GM19467 (cell line): ENCODE measurements around the gene TAS2R14.

ENCODE experiments used
- ATAC-seq: cut with Tn5 transposase; IDR thresholded peaks from one replicate; pipeline ENCODE4 v1.9.1; 2021; ENCODE audit warnings: mild to moderate bottlenecking, moderate library complexity; ENCODE audit not compliant: unreplicated experiment

Gene TAS2R14

GRCh38 chr12:10939163-10939562, at the start of gene TAS2R14:
Gene TAS2R14, minus strand, starts transcription at chr12:10939263. Its CDS starts 56 bp downstream, at chr12:10939207.
- ATAC-seq: no peak

GRCh38 chr12:10986812-10987211, 47.7 kb upstream of the TAS2R14 start, which contains the start of gene TAS2R50:
Gene TAS2R50, minus strand, starts transcription at chr12:10986912. Its CDS starts 52 bp downstream, at chr12:10986860.
- no peak for ATAC-seq

GRCh38 chr12:10982244-10982643, 43.2 kb upstream of the TAS2R14 start:
- ATAC-seq: no peak

- ATAC-seq: no peak
These were observed 35.9 kb upstream of the TAS2R14 start for GRCh38 chr12:10974965-10975364.

GRCh38 chr12:10968765-10969456, 29.8 kb upstream of the TAS2R14 start:
- no peak for ATAC-seq

GRCh38 chr12:10967409-10967808, 28.3 kb upstream of the TAS2R14 start:
- no peak for ATAC-seq

GRCh38 chr12:10966314-10966713, 27.3 kb upstream of the TAS2R14 start:
- ATAC-seq: no peak

- ATAC-seq: no peak
These were observed 26.4 kb upstream of the TAS2R14 start for GRCh38 chr12:10965476-10965875.

- no peak for ATAC-seq
These were observed 21.1 kb upstream of the TAS2R14 start for GRCh38 chr12:10960211-10960610.

- ATAC-seq: no peak
These were observed 20.7 kb upstream of the TAS2R14 start for GRCh38 chr12:10959804-10960203.

GRCh38 chr12:10957741-10958140, 18.7 kb upstream of the TAS2R14 start:
- ATAC-seq: no peak

GRCh38 chr12:10956085-10956484, 17.0 kb upstream of the TAS2R14 start:
- ATAC-seq: no peak

GRCh38 chr12:10952645-10953044, 13.6 kb upstream of the TAS2R14 start:
- no peak for ATAC-seq

GRCh38 chr12:10943167-10943566, 4.1 kb upstream of the TAS2R14 start:
- no peak for ATAC-seq

- ATAC-seq: no peak
These were observed 3.0 kb upstream of the TAS2R14 start for GRCh38 chr12:10941916-10942607.

GRCh38 chr12:10941369-10941768, 2.3 kb upstream of the TAS2R14 start:
- no peak for ATAC-seq

GRCh38 chr12:10940389-10940788, 1.3 kb upstream of the TAS2R14 start:
- no peak for ATAC-seq

- no peak for ATAC-seq
These were observed 2.6 kb downstream of the TAS2R14 start for GRCh38 chr12:10936506-10936905.

- ATAC-seq: no peak
These were observed 10.2 kb downstream of the TAS2R14 start, which contains the start of gene PRH2 for GRCh38 chr12:10928746-10929286. Gene PRH2, plus strand, starts transcription at chr12:10929236. Its CDS starts 38 bp downstream, at chr12:10929274.

- no peak for ATAC-seq
These were observed 12.8 kb downstream of the TAS2R14 start for GRCh38 chr12:10926269-10926668.

GRCh38 chr12:10919809-10920208, 19.3 kb downstream of the TAS2R14 start:
- ATAC-seq: no peak

- ATAC-seq: no peak
These were observed 28.7 kb downstream of the TAS2R14 start for GRCh38 chr12:10910380-10910779.
